GM20431 (cell line): ENCODE measurements around the gene TNFRSF8.
"Not testable (repeated sequence)": the region's sequence is repeated elsewhere in the genome, so short reads cannot be mapped to it uniquely, and the experiment has no call there.

ENCODE experiments used
- in situ Hi-C: fragments of 300-500 bp; cut with MseI, MboI; formaldehyde crosslinking; loops from one replicate; pipeline ENCODE4 v1.15.0; 2020; ENCODE audit warnings: low sequenced_read_pairs; ENCODE audit not compliant: unreplicated experiment

Gene TNFRSF8

GRCh38 chr1:12038356-12039163 lies 24.5 kb upstream of the TNFRSF8 start:
- in situ Hi-C loops, result no loop called here

- in situ Hi-C loops, result no loop called here
Measured at GRCh38 chr1:12039164-12039525, 24.0 kb upstream of the TNFRSF8 start.

- in situ Hi-C loops, result not testable (repeated sequence)
Measured at GRCh38 chr1:12039824-12040456, 23.2 kb upstream of the TNFRSF8 start.

DNA sequence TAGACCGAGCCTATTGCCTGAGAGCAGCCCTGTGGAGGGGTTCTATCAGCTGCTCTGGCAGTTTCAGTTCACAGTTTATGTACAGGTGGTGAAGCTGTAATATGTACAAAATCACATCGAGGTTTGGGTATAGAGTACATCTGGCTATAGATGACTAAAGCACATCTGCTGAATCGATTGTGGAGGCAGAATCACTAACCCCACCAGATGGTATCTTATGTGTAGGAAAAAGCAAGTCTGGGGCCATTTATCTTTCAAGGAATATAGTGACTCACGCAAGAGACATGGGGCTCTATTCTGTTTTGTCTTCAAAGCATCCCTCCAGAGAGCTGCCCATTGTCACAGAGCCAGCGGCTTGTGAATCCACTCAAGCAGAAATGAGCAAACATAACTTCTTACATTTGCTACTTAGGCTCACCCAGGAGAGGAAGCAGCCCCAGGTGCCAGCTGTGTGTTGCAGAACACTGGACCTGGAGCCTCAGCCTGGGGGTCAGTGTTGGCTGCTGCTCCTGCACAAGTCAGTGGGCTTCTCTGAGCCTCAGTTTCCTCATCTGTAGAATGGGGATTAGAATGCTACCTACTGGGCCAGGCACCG lies 22.5 kb upstream of the TNFRSF8 start:
- in situ Hi-C loops, result no loop called here

DNA sequence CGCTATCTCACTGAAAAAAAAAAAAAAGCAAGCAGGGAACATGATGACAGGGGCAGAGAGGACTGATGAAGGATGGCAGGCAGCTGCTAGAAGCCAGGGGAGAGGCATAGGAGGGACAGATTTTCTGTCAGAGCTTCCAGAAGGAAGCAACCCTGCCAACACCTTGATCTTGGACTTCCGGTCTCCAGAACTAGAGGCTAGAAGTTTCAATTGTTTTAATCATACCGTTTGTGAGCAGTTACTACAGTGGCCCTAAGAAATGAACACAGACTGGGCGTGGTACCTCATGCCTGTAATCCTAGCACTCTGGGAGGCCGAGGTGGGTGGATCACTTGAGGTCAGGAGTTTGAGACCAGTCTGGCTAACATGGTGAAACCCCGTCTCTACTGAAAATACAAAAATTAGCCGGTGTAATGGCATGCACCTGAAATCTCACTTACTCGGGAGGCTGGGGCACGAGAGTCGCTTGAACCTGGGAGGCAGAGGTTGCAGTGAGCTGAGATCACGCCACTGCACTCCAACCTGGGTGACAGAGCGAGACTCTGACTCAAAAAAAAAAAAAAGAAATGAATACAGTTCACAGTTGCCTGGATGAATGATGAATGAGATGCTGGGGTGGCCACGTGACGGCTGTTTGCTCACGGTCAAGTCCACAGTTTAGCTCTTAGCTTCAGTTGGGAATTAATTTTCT lies 18.8 kb upstream of the TNFRSF8 start:
- in situ Hi-C loops, result not testable (repeated sequence)

DNA sequence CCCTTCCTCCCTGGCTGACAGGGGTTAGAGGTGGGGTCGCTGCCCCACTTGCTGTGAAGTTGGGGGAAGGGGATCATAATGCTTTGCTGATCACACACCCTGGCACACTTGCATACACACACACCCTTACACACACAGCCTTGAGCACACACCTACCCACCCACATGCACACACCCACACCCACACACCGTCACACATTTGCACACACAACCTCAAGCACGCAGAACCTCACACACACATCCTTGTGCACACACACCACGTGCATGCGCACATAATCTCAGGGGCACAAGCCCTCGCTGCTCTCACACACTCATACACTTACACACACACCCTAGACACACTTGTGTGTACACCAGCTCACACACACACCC lies 16.4 kb upstream of the TNFRSF8 start:
- in situ Hi-C loops, result no loop called here

- in situ Hi-C loops, result no loop called here
Measured at GRCh38 chr1:12047120-12047876, 15.8 kb upstream of the TNFRSF8 start.

DNA sequence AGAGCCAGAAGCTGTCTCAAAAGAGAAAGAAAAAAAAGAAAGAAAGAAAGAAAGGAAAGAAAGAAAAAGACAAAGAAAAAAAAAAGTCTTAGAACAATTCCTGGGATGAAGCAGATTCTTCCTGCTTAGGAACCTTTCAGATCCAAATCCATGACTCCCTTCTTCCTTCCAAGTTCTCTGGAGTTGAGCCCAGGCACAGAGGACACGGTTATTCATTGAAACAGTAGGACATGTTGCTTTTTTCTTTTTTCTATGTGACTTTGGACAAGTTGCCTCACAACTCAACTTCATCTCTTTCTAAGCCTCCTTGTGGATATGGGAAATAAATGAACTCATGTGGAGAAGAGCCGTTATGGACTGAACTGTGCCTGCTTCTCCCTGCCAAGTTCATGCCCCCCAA lies 14.7 kb upstream of the TNFRSF8 start:
- in situ Hi-C loops, result no loop called here

GRCh38 chr1:12049616-12050015 lies 13.5 kb upstream of the TNFRSF8 start:
- in situ Hi-C loops, result no loop called here

- in situ Hi-C loops, result no loop called here
Measured at GRCh38 chr1:12051361-12051760, 11.7 kb upstream of the TNFRSF8 start.

DNA sequence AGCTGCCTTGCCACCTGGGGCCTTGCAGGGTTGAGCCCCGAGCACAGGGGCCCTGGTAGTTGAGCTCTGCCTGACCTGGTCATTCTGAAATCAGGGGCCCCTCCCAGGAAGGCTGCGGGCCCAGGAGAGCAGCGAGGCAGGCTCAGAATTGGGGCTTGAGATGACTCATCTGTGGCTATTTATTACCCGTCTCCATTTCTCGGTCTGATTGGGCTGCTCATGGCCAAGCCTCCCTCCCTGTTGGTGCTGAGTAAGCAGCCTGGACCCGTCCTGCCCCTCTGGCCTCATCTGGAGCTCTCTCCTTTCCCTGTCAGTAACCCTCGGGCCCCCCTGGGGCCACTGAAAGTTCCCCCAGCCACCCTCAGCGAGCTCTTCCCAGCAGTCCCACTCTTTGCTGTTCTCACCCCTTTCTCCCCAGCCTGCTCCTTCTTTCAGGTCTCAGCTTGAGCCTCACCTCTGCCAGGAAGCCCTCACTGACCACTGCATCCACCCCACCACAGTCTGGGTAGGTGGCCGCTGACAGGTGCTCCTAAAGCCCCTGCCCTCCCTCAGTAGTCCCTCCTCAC lies 11.0 kb upstream of the TNFRSF8 start:
- in situ Hi-C loops, result no loop called here

DNA sequence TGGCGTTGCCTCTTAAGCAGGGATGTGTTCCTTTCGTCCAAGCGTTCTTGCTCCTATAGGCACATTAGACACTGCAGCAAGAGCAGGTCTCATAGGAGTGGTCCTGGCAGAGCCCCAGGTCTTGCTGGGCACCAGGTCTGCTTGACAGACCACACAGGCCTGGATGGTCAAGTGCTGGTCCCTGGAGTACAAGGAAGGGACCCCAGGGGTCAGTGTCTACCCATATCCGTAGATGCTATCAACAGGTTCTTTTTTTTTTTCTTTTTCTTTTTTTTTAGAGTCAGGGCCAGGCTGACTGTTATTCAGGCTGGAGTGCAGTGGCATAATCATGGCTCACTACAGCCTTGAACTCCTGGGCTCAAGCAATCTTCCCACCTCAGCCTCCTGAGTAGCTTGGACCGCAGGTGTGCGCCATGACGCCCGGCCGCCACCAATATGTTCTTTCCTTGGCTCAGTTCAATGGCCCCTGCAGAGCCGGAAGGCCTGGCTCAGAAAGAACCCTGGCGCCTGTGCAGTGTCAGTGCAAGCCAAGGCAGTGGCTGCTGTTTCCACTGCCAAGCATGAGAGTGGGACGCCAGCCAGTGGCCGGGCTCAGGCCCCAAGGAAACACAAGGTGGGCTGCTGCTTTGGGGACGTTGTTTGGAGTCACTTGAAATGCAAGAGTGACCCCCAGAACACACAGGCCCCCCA lies 10.0 kb upstream of the TNFRSF8 start:
- in situ Hi-C loops, result no loop called here

DNA sequence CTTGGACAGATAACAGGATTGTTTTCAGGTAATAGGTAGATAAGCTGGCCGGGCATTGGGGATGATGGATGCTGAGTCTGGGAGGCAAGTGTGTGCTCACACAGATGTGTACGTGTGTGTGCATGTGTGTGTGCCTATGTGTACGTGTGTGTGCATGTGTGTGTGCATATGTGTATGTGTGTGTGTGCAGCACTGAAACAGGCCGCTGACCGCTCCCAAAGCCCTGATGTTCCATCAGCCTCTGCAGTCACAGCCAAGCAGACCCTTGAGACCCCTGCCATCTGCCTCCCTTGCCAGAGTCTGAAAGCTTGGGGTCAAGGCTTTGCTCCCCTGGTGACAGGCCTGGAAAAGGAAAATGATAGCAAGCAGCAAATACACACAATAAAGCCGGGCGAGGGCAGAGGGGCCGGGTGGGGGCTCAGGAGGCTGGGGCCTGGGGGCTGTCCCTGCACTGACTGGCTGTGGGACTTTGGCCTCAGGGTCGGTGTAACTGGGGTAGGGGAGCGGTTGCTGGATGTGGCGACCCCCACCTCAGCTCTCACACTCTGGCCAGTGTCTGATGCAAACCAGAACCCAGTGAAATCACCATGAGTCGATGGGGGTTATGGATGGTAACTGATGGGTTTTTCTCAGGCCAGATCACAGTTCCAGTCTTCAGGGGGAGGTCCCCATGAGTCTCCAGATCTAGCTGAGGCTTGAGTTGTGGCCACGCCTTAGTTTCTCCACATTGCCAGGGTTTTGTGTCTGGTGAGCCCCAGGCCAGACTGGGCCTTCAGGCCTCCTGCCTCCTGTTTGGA lies 9.2 kb upstream of the TNFRSF8 start:
- in situ Hi-C loops, result no loop called here

GRCh38 chr1:12055259-12055658 lies 7.8 kb upstream of the TNFRSF8 start:
- in situ Hi-C loops, result no loop called here

GRCh38 chr1:12056331-12056841 lies 6.7 kb upstream of the TNFRSF8 start:
- in situ Hi-C loops, result no loop called here

DNA sequence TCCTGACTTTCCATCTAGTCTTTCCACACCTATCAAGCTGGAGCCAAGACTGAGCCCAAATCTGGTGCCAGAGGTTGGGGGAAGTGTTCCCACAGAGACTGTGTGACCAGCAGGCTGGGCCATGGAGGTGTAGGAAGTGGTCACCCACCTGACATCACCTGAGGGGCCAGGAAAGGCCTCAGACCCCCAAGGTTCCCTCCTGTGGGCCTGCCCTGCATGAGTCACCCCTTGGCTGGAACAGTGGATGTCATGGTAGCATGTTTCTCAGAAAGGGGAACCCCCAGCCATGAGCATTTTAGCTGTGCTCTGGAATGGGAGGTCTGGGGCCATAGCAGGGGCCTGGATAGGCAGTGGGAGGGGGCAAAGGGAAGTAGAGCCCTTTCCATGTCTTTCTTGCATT lies 5.7 kb upstream of the TNFRSF8 start:
- in situ Hi-C loops, result no loop called here

GRCh38 chr1:12057940-12058687 lies 5.0 kb upstream of the TNFRSF8 start:
- in situ Hi-C loops, result no loop called here

DNA sequence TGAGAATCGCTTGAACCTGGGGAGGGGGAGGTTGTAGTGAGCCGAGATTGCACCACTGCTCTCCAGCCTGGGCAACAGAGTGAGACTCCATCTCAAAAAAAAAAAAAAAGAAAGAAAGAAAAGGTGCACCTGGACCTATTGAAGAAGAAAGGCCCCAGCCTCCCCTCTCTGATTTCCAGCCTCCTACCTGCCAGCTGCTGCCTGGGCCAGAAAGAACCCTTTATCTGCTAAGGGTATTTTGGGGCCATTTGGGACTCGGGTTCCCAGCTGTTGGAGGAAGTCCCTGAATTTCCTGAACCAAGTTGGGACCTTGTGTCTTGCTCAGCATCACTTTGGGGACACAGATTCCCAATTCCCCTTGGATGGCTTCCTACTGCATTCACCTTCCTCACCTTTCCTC lies 3.9 kb upstream of the TNFRSF8 start:
- in situ Hi-C loops, result no loop called here
